H1 (cell line): ENCODE measurements around the gene KRT35.

ENCODE experiments used
- CTCF ChIP-seq, 3 experiments: IDR thresholded peaks; 1 replicate in 2 of 3; 2 replicates in 1 of 3; pipeline versions ENCODE4 v1.5.1 to v1.6.1; 2011; ENCODE audit warnings: low read length in 3 of 3, mild to moderate bottlenecking in 3 of 3, inconsistent platforms in 2 of 3, low read depth in 1 of 3, moderate library complexity in 1 of 3; ENCODE audit not compliant: insufficient read depth in 1 of 3; ENCODE audit errors: control extremely low read depth in 1 of 3
- EGR1 ChIP-seq: IDR thresholded peaks from 2 replicates; pipeline ENCODE4 v1.6.1; 2011; ENCODE audit warnings: low read depth, low read length, borderline replicate concordance
- GABPA ChIP-seq: IDR thresholded peaks from 2 replicates; pipeline ENCODE4 v1.6.1; 2011; ENCODE audit warnings: mild to moderate bottlenecking, low read length, moderate library complexity, borderline replicate concordance; ENCODE audit not compliant: insufficient read depth
- NANOG ChIP-seq: IDR thresholded peaks from 2 replicates; pipeline ENCODE4 v1.6.1; 2011; ENCODE audit warnings: low read length, low read depth, mild to moderate bottlenecking, inconsistent platforms; ENCODE audit not compliant: insufficient read depth, poor library complexity, severe bottlenecking
- POLR2AphosphoS5 ChIP-seq: IDR thresholded peaks from 2 replicates; pipeline ENCODE4 v1.6.1; 2011; ENCODE audit warnings: low read depth, low read length
- SUZ12 ChIP-seq: fragments of 200-600 bp; sonication (generic); IDR thresholded peaks from 2 replicates; pipeline ENCODE4 v1.6.1; 2012; ENCODE audit warnings: mild to moderate bottlenecking, inconsistent platforms, low read length, moderate library complexity, mixed read lengths
- YY1 ChIP-seq: IDR thresholded peaks from 2 replicates; pipeline ENCODE4 v1.6.1; 2011; ENCODE audit warnings: low read depth, mild to moderate bottlenecking, low read length
- ZNF274 ChIP-seq: IDR thresholded peaks from 2 replicates; pipeline ENCODE4 v1.7.0; 2012; ENCODE audit warnings: low read length, borderline replicate concordance; ENCODE audit errors: extremely low read depth

GRCh38 chr17:41498276-41498675 lies 17.3 kb upstream of the KRT35 start:
- TF ChIP-seq POLR2AphosphoS5 (no peak), YY1 (no peak), NANOG (no peak), CTCF (IDR thresholded peaks at IDR 0.05; ENCODE audit: control extremely low read depth in 1 of 3, insufficient read depth in 1 of 3, low read depth in 1 of 3, low read length in 3 of 3) (no peak), ZNF274 (no peak), SUZ12 (no peak), GABPA (no peak), EGR1 (no peak)
